VCaP (cell line): Measurements from ENCODE around the gene CACHD1.
"Not testable (repeated sequence)": the region's sequence is repeated elsewhere in the genome, so short reads cannot be mapped to it uniquely, and the experiment has no call there.

Experiments
- H3K27ac ChIP-seq: fragments of 450-650 bp; 2 replicates; pipeline ENCODE4 v1.5.1; 2017
- CTCF ChIP-seq: fragments of 450-650 bp; conservative IDR thresholded peaks from 2 replicates; pipeline ENCODE4 v1.5.1; 2017; ENCODE audit warnings: mild to moderate bottlenecking, moderate library complexity

The CACHD1 gene

DNA sequence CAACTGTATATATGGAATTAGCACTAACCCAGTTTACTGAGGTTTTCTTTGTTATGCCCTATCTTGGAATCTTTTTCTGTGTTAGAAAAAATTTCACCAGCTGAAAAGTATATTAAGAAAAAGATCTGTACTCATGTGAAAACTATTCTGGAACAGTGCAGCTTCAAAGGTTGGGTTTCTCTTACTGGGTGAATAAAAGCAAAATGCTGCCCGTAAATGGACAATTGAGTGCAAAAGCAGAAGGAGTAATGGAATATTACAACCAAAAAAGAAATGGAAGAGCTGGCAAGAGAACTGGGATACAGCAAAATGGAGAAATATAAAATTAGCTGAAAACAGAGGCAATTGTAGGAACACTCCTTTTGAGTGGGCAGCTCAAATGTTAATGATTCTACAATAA, 257.9 kb downstream of the CACHD1 start:
- no peak for TF ChIP-seq CTCF
- H3K27ac ChIP-seq: no peak overlapping the region

DNA sequence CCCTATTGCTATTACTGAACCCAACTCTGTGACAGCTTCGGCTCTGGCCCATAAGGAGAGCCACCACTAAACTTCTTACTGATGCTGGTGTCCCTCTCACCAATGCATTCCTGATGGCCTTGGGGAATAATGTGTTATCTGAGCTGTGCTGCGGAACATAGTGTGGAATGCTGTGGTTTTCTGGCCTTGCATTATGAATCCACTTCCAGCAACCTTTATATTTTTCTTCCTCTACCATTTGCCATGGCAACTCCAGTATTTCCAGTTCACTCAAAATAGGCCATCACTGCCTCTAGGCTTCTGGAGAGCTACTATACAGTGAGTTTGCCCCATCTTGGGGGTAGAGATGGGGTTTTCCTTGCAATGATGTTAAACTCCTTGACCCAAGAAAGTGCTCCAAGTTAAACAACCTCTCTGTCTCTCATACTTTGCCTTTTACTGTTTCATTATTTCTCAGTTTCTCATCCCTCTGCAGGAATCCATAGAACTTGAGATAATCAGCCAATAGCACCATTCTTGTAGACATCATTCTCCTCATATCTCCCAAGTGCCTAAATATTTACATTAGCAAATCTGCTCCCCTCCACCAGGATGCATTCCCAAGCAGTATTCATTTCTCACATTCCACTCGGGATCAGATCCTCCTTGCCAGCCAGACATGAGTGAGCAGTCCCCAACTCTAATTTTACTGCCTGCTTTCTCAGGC, 263.8 kb downstream of the CACHD1 start:
- no peak overlapping the region for H3K27ac ChIP-seq
- no peak for TF ChIP-seq CTCF

GRCh38 chr1:64734287-64734652, 264.3 kb downstream of the CACHD1 start:
- no peak overlapping the region for H3K27ac ChIP-seq

GRCh38 chr1:64740687-64741086, 270.8 kb downstream of the CACHD1 start:
- not testable (repeated sequence) for H3K27ac ChIP-seq

More at GRCh38 chr1:64734287-64734652, 264.3 kb downstream of the CACHD1 start:
- no peak for TF ChIP-seq CTCF
